ENCODE measurements around the gene PATJ. TPM values are rescaled to one million over a fixed set of nuclear protein-coding genes. Genes with fewer than 3 reads are reported as not detected.

Gene PATJ
- total RNA-seq, 1 experiment from 2014 or later = 48.8 TPM

DNA sequence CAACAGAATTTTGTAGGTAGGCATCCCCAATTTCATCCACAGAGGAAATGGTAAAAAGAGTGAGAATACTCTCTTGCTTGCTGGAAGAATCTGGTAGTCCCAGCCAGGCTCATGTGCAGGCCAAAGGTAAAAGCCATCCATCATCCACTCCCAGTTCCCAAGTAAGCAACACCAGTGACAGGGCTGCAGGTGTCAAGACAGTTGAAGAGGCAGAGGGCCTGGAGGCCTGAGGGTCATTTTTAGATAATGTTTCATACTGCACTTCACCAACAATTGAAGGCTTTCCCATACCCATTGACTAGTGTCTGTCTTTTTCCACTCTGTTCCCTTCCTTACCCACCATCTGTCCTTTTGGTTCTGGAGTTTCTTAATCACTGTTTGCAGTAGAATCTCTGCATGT, 310.7 kb downstream of the PATJ start:
- Histone ChIP-seq H3K27ac (ENCODE audit: low read depth, low read length) (no peak overlapping the region), H3K36me3 (ENCODE audit: control insufficient read depth in 1 of 2, insufficient read depth in 2 of 2, low read length in 2 of 2) (no peaks in the 10 kb centered on the region), H3K9ac (ENCODE audit: low read length) (no peak overlapping the region), H2AFZ (ENCODE audit: low read depth, low read length, poor library complexity, severe bottlenecking) (no peak overlapping the region), H3K27me3 (ENCODE audit: insufficient read depth, low read length) (no peaks in the 10 kb centered on the region), H3K9me3 (ENCODE audit: control insufficient read depth in 1 of 2, insufficient read depth in 1 of 2, low read depth in 1 of 2, low read length in 2 of 2) (no peaks in the 10 kb centered on the region), H3K4me1 (ENCODE audit: control insufficient read depth in 1 of 2, insufficient read depth in 2 of 2, low read length in 2 of 2) (no peaks in the 10 kb centered on the region; a peak in 1 of 4 replicates), H3K79me2 (ENCODE audit: insufficient read depth, low read length) (no peaks in the 10 kb centered on the region), H3K9me2 (ENCODE audit: insufficient read depth) (no peaks in the 10 kb centered on the region), H3K4me2 (ENCODE audit: low read length) (no peak overlapping the region), H3K4me3 (replicated peaks in 1 of 2; ENCODE audit: low read depth in 1 of 2, low read length in 2 of 2) (no peak overlapping the region), H4K20me1 (ENCODE audit: insufficient read depth) (no peaks in the 10 kb centered on the region)
- ATAC-seq (no peak), DNase-seq (ENCODE audit: low read depth, low spot score) (no peak)
- RAD21 ChIA-PET (ENCODE audit: low non-redundant PET in 1 of 2, low total read pairs in 2 of 2, uncharacterized antibody in 2 of 2, unreplicated experiment in 2 of 2) = no interaction called here
- intact Hi-C loops (cut with micrococcal nuclease) = no loop called here
- CTCF ChIA-PET = no interaction called here
- no TSS peak for BruUV-seq (replicated peaks)
- TF ChIP-seq CEBPB (IDR thresholded peaks at IDR 0.05; ENCODE audit: low read depth) (no peak), JUND (IDR thresholded peaks at IDR 0.05) (no peak), POLR2A (IDR thresholded peaks at IDR 0.05; ENCODE audit: borderline replicate concordance, extremely low read depth, insufficient read depth, insufficient read length) (no peak), ZNF274 (IDR thresholded peaks at IDR 0.05; ENCODE audit: low read depth, low read length) (no peak), CBX3 (IDR thresholded peaks at IDR 0.05; ENCODE audit: low read depth) (no peak), RAD21 (IDR thresholded peaks at IDR 0.05; ENCODE audit: low read depth) (no peak), SRF (IDR thresholded peaks at IDR 0.05; ENCODE audit: low read depth) (no peak), SIN3A (IDR thresholded peaks at IDR 0.05; ENCODE audit: low read depth) (no peak), POLR2AphosphoS5 (IDR thresholded peaks at IDR 0.05; ENCODE audit: low read depth, low read length) (no peak), EZH2phosphoT487 (IDR thresholded peaks at IDR 0.05; ENCODE audit: borderline replicate concordance) (no peak), EZH2 (IDR thresholded peaks at IDR 0.05) (no peak), ZFX (IDR thresholded peaks at IDR 0.05) (no peak), YY1 (IDR thresholded peaks at IDR 0.05; ENCODE audit: extremely low read depth, insufficient replicate concordance, low read depth, low read length) (no peak), EGR1 (IDR thresholded peaks at IDR 0.05; ENCODE audit: low read depth) (no peak), FOSL1 (IDR thresholded peaks at IDR 0.05; ENCODE audit: low read depth) (no peak), SP1 (IDR thresholded peaks at IDR 0.05; ENCODE audit: low read depth) (no peak)
- TF ChIP-seq, protein P1, sequence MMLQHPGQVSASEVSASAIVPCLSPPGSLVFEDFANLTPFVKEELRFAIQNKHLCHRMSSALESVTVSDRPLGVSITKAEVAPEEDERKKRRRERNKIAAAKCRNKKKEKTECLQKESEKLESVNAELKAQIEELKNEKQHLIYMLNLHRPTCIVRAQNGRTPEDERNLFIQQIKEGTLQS (IDR thresholded peaks at IDR 0.05) = no peak
- TF ChIP-seq, protein P2, sequence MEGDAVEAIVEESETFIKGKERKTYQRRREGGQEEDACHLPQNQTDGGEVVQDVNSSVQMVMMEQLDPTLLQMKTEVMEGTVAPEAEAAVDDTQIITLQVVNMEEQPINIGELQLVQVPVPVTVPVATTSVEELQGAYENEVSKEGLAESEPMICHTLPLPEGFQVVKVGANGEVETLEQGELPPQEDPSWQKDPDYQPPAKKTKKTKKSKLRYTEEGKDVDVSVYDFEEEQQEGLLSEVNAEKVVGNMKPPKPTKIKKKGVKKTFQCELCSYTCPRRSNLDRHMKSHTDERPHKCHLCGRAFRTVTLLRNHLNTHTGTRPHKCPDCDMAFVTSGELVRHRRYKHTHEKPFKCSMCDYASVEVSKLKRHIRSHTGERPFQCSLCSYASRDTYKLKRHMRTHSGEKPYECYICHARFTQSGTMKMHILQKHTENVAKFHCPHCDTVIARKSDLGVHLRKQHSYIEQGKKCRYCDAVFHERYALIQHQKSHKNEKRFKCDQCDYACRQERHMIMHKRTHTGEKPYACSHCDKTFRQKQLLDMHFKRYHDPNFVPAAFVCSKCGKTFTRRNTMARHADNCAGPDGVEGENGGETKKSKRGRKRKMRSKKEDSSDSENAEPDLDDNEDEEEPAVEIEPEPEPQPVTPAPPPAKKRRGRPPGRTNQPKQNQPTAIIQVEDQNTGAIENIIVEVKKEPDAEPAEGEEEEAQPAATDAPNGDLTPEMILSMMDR (IDR thresholded peaks at IDR 0.05 in 2 of 3, conservative IDR thresholded peaks at IDR 0.05 in 1 of 3; ENCODE audit: borderline replicate concordance in 1 of 3, insufficient read depth in 1 of 3, low read depth in 2 of 3, low read length in 2 of 3) = no peak
- TF ChIP-seq, protein P3, sequence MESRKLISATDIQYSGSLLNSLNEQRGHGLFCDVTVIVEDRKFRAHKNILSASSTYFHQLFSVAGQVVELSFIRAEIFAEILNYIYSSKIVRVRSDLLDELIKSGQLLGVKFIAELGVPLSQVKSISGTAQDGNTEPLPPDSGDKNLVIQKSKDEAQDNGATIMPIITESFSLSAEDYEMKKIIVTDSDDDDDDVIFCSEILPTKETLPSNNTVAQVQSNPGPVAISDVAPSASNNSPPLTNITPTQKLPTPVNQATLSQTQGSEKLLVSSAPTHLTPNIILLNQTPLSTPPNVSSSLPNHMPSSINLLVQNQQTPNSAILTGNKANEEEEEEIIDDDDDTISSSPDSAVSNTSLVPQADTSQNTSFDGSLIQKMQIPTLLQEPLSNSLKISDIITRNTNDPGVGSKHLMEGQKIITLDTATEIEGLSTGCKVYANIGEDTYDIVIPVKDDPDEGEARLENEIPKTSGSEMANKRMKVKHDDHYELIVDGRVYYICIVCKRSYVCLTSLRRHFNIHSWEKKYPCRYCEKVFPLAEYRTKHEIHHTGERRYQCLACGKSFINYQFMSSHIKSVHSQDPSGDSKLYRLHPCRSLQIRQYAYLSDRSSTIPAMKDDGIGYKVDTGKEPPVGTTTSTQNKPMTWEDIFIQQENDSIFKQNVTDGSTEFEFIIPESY (IDR thresholded peaks at IDR 0.05; ENCODE audit: extremely low read depth, insufficient replicate concordance, low read length) = no peak
- TF ChIP-seq, protein P4, sequence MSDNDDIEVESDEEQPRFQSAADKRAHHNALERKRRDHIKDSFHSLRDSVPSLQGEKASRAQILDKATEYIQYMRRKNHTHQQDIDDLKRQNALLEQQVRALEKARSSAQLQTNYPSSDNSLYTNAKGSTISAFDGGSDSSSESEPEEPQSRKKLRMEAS (IDR thresholded peaks at IDR 0.05) = no peak
- POLR2A ChIA-PET = no interaction called here
